Measurements from ENCODE around the gene PRKCZ.

- TF ChIP-seq, protein P1, sequence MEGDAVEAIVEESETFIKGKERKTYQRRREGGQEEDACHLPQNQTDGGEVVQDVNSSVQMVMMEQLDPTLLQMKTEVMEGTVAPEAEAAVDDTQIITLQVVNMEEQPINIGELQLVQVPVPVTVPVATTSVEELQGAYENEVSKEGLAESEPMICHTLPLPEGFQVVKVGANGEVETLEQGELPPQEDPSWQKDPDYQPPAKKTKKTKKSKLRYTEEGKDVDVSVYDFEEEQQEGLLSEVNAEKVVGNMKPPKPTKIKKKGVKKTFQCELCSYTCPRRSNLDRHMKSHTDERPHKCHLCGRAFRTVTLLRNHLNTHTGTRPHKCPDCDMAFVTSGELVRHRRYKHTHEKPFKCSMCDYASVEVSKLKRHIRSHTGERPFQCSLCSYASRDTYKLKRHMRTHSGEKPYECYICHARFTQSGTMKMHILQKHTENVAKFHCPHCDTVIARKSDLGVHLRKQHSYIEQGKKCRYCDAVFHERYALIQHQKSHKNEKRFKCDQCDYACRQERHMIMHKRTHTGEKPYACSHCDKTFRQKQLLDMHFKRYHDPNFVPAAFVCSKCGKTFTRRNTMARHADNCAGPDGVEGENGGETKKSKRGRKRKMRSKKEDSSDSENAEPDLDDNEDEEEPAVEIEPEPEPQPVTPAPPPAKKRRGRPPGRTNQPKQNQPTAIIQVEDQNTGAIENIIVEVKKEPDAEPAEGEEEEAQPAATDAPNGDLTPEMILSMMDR (conservative IDR thresholded peaks at IDR 0.05; ENCODE audit: low read depth, low read length), result no peak
- no peak for TF ChIP-seq EZH2 (IDR thresholded peaks at IDR 0.05; ENCODE audit: borderline replicate concordance, low read depth, low read length, poor library complexity, severe bottlenecking)
Observed at GRCh38 chr1:2168535-2168934, 118.3 kb downstream of the PRKCZ start.
